ENCODE data around the gene SKAP1. TPM values are rescaled to one million over a fixed set of nuclear protein-coding genes. Genes with fewer than 3 reads are reported as not detected.

Gene SKAP1
- total and polyA plus RNA-seq, 2 of the 13 experiments (the other 11 are each of a cell fraction or from before 2014, with no cell fraction given) = 0.21 TPM; not detected in 1

DNA sequence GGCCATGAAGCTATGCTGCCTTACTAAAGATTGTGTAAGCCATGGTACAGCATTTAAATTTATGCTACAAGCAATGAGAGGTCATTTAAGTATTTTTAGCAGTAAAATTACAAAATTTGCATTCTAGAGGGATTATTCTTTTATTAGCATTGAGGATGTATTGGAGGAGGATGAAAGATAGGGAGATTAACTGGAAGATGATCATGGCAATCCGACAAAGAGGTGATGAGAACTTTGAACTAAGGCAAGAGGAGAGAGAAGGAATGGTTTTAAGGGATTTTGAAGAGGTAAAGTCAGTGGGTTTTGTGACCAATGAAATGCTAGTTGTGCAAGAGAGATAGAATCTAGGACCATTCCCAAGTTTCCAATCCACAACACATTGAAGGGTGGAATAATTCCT lies 192.6 kb downstream of the SKAP1 start:
- no peaks in the 10 kb centered on the region for H3K4me1 ChIP-seq (ENCODE audit: insufficient read depth, low read length)
- no peaks in the 10 kb centered on the region for H3K9me3 ChIP-seq (ENCODE audit: low read length)
- no peak overlapping the region for H3K4me3 ChIP-seq (replicated peaks in 1 of 3; ENCODE audit: insufficient read depth in 1 of 3, low read depth in 2 of 3, low read length in 3 of 3)
- H3K36me3 ChIP-seq (replicated peaks in 1 of 2; ENCODE audit: control insufficient read depth in 1 of 2, insufficient read depth in 2 of 2, low read length in 2 of 2) = no peaks in the 10 kb centered on the region
- CTCF ChIA-PET (ENCODE audit: low intra/inter-chr PET ratio, low total read pairs) = no interaction called here
- H3K4me2 ChIP-seq (ENCODE audit: low read depth, low read length) = no peak overlapping the region
- DNase-seq (ENCODE audit: low spot score) (no peak), ATAC-seq (no peak), FAIRE-seq (no peak)
- no peak for TF ChIP-seq ISL2 (CRISPR knock-in tag; IDR thresholded peaks at IDR 0.05)
- no peak for TF ChIP-seq ZNF605 (CRISPR knock-in tag; IDR thresholded peaks at IDR 0.05)
- TF ChIP-seq, protein P1, sequence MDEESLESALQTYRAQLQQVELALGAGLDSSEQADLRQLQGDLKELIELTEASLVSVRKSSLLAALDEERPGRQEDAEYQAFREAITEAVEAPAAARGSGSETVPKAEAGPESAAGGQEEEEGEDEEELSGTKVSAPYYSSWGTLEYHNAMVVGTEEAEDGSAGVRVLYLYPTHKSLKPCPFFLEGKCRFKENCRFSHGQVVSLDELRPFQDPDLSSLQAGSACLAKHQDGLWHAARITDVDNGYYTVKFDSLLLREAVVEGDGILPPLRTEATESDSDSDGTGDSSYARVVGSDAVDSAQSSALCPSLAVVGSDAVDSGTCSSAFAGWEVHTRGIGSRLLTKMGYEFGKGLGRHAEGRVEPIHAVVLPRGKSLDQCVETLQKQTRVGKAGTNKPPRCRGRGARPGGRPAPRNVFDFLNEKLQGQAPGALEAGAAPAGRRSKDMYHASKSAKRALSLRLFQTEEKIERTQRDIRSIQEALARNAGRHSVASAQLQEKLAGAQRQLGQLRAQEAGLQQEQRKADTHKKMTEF (CRISPR knock-in tag; IDR thresholded peaks at IDR 0.05) = no peak
- no peak for TF ChIP-seq ZNF530 (CRISPR knock-in tag; IDR thresholded peaks at IDR 0.05; ENCODE audit: low read depth)
- TF ChIP-seq ZNF720 (CRISPR knock-in tag; IDR thresholded peaks at IDR 0.05) = no peak
- TF ChIP-seq, protein P2, sequence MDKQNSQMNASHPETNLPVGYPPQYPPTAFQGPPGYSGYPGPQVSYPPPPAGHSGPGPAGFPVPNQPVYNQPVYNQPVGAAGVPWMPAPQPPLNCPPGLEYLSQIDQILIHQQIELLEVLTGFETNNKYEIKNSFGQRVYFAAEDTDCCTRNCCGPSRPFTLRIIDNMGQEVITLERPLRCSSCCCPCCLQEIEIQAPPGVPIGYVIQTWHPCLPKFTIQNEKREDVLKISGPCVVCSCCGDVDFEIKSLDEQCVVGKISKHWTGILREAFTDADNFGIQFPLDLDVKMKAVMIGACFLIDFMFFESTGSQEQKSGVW (CRISPR knock-in tag; IDR thresholded peaks at IDR 0.05; ENCODE audit: borderline replicate concordance) = no peak
- TF ChIP-seq, protein P3, sequence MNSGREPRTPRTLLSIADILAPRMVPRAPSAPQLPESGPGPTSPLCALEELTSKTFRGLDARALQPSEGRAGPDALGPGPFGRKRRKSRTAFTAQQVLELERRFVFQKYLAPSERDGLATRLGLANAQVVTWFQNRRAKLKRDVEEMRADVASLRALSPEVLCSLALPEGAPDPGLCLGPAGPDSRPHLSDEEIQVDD (CRISPR knock-in tag; IDR thresholded peaks at IDR 0.05; ENCODE audit: borderline replicate concordance) = no peak
- TF ChIP-seq, protein P4, sequence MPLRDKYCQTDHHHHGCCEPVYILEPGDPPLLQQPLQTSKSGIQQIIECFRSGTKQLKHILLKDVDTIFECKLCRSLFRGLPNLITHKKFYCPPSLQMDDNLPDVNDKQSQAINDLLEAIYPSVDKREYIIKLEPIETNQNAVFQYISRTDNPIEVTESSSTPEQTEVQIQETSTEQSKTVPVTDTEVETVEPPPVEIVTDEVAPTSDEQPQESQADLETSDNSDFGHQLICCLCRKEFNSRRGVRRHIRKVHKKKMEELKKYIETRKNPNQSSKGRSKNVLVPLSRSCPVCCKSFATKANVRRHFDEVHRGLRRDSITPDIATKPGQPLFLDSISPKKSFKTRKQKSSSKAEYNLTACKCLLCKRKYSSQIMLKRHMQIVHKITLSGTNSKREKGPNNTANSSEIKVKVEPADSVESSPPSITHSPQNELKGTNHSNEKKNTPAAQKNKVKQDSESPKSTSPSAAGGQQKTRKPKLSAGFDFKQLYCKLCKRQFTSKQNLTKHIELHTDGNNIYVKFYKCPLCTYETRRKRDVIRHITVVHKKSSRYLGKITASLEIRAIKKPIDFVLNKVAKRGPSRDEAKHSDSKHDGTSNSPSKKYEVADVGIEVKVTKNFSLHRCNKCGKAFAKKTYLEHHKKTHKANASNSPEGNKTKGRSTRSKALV (CRISPR knock-in tag; IDR thresholded peaks at IDR 0.05) = no peak
- no peak for TF ChIP-seq IKZF4 (CRISPR knock-in tag; IDR thresholded peaks at IDR 0.05; ENCODE audit: borderline replicate concordance, low read depth, not compliant biosample characterization)
- no peak for TF ChIP-seq SCMH1 (CRISPR knock-in tag; IDR thresholded peaks at IDR 0.05; ENCODE audit: borderline replicate concordance)
- TF ChIP-seq, protein P5, sequence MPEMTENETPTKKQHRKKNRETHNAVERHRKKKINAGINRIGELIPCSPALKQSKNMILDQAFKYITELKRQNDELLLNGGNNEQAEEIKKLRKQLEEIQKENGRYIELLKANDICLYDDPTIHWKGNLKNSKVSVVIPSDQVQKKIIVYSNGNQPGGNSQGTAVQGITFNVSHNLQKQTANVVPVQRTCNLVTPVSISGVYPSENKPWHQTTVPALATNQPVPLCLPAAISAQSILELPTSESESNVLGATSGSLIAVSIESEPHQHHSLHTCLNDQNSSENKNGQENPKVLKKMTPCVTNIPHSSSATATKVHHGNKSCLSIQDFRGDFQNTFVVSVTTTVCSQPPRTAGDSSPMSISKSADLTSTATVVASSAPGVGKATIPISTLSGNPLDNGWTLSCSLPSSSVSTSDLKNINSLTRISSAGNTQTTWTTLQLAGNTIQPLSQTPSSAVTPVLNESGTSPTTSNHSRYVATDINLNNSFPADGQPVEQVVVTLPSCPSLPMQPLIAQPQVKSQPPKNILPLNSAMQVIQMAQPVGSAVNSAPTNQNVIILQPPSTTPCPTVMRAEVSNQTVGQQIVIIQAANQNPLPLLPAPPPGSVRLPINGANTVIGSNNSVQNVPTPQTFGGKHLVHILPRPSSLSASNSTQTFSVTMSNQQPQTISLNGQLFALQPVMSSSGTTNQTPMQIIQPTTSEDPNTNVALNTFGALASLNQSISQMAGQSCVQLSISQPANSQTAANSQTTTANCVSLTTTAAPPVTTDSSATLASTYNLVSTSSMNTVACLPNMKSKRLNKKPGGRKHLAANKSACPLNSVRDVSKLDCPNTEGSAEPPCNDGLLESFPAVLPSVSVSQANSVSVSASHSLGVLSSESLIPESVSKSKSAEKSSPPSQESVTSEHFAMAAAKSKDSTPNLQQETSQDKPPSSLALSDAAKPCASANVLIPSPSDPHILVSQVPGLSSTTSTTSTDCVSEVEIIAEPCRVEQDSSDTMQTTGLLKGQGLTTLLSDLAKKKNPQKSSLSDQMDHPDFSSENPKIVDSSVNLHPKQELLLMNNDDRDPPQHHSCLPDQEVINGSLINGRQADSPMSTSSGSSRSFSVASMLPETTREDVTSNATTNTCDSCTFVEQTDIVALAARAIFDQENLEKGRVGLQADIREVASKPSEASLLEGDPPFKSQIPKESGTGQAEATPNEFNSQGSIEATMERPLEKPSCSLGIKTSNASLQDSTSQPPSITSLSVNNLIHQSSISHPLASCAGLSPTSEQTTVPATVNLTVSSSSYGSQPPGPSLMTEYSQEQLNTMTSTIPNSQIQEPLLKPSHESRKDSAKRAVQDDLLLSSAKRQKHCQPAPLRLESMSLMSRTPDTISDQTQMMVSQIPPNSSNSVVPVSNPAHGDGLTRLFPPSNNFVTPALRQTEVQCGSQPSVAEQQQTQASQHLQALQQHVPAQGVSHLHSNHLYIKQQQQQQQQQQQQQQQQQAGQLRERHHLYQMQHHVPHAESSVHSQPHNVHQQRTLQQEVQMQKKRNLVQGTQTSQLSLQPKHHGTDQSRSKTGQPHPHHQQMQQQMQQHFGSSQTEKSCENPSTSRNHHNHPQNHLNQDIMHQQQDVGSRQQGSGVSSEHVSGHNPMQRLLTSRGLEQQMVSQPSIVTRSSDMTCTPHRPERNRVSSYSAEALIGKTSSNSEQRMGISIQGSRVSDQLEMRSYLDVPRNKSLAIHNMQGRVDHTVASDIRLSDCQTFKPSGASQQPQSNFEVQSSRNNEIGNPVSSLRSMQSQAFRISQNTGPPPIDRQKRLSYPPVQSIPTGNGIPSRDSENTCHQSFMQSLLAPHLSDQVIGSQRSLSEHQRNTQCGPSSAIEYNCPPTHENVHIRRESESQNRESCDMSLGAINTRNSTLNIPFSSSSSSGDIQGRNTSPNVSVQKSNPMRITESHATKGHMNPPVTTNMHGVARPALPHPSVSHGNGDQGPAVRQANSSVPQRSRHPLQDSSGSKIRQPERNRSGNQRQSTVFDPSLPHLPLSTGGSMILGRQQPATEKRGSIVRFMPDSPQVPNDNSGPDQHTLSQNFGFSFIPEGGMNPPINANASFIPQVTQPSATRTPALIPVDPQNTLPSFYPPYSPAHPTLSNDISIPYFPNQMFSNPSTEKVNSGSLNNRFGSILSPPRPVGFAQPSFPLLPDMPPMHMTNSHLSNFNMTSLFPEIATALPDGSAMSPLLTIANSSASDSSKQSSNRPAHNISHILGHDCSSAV (CRISPR knock-in tag; IDR thresholded peaks at IDR 0.05; ENCODE audit: borderline replicate concordance) = no peak
- TF ChIP-seq GLI4 (CRISPR knock-in tag; IDR thresholded peaks at IDR 0.05; ENCODE audit: borderline replicate concordance) = no peak
- 2% methylated on average over 1 of the region's 1 CpG for WGBS (ENCODE audit: low lambda C conversion rate)
- H3K27me3 ChIP-seq (ENCODE audit: control insufficient read depth in 1 of 2, insufficient read depth in 2 of 2, low read length in 2 of 2) = 0 out of 5 replicates have a peak, but pooled peaks cover 0 to 4% of the 10 kb centered on the region in 2 experiments
- no peaks in the 10 kb centered on the region for H4K20me1 ChIP-seq (ENCODE audit: insufficient read depth, low read length)
- no TSS peak for BruUV-seq (replicated peaks)
- in situ Hi-C loops (cut with HindIII; ENCODE audit: extremely low pct_ligation_motif_present, low pct_unique_long_range_greater_than_20kb) (no loop called here), intact Hi-C loops (cut with micrococcal nuclease; ENCODE audit: unreplicated experiment) (no loop called here)
- H3K79me2 ChIP-seq (ENCODE audit: insufficient read depth, low read length) = no peaks in the 10 kb centered on the region
- H3K27ac ChIP-seq (ENCODE audit: extremely low read length, insufficient read depth, low read length) = no peak overlapping the region
- no peak overlapping the region for H3K9ac ChIP-seq (ENCODE audit: insufficient read depth, low read depth, low read length)
- no peak overlapping the region for H2AFZ ChIP-seq (ENCODE audit: low read length)
- POLR2A ChIA-PET = no interaction called here

All from HepG2 (cell line).